Astrocyte of the cerebellum (primary cell): ENCODE data around the gene ECT2L.

Source experiments
- DNase-seq: peaks from one replicate; pipeline ENCODE4 v3.0.0-alpha.2; 2011; ENCODE audit warnings: low read depth
- H3K4me3 ChIP-seq: 2 replicates; pipeline ENCODE4 v1.5.1; 2011; ENCODE audit warnings: mild to moderate bottlenecking, low read depth, low read length, moderate library complexity
- CTCF ChIP-seq: IDR thresholded peaks from 2 replicates; pipeline ENCODE4 v1.5.1; 2012; ENCODE audit warnings: low read length, low read depth, moderate library complexity, mild to moderate bottlenecking; ENCODE audit errors: missing control alignments
- in situ Hi-C: cut with HindIII; loops from 2 replicates; pipeline ENCODE4 v1.10.0; 2017; ENCODE audit warnings: low sequenced_read_pairs

The ECT2L gene

GRCh38 chr6:138848461-138848860 is 52.6 kb downstream of the ECT2L start:
- no peak for TF ChIP-seq CTCF
- DNase-seq = no peak
- in situ Hi-C loops = no loop called here
- no peak overlapping the region for H3K4me3 ChIP-seq

DNA sequence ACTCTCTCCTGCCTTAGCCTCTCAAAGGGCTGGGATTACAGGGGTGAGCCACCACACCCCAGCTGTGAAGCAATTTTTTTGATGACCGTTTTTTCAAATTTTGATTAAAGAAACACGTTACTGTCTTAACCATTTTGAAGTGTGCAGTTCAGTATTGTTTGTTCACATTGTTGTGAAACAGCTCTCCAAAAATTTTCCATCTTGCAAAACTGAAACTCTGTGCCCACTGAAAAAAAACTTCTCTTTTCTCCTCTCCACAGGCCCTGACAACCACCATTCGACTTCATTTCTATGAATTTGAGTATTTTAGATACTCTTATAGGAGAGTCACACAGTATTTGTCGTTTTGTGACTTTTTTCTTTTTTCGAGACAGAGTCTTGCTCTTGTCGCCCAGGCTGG is 53.9 kb downstream of the ECT2L start:
- no peak overlapping the region for H3K4me3 ChIP-seq
- in situ Hi-C loops = no loop called here
- DNase-seq = no peak
- no peak for TF ChIP-seq CTCF

DNA sequence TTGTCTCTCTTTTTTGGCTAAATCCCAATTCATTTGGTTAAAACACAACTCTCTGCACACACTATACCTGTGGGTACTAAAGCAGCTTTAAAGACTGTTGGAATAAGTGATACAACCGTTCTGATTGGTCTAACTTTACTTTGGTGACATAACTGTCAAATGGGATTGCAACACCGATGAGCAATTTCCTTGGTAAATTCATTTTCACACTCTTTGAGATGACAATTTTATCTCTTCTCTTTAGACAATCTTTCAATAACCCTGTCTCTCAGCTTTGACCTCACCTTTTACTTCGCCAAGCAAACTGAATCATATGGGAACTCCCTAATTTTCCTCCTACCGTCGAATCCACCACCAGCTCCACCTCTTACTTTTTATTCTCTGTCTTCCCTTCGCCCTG is 60.8 kb downstream of the ECT2L start:
- no peak for DNase-seq
- TF ChIP-seq CTCF = no peak
- in situ Hi-C loops = no loop called here
- H3K4me3 ChIP-seq = no peak overlapping the region

DNA sequence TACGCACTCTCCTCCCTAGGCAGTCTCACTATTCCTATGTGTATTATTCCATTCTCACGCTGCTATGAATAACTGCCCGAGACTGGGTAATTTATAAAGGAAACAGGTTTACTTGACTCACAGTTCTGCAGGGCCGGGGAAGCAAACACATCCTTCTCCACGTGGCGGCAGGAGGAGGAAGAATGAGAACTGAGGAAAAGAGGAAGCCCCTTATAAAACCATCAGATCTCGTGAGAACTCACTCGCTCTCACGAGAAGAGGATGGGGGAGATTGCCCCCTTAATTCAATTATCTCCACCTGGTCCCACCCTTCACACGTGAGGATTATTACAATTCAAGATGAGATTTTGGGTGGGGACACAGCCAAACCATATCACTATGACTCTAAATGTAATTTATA is 61.9 kb downstream of the ECT2L start:
- in situ Hi-C loops = no loop called here
- no peak overlapping the region for H3K4me3 ChIP-seq
- DNase-seq = no peak
- no peak for TF ChIP-seq CTCF

- no peak for DNase-seq
- in situ Hi-C loops = no loop called here
- no peak overlapping the region for H3K4me3 ChIP-seq
- TF ChIP-seq CTCF = no peak
Observed at GRCh38 chr6:138862456-138862855, 66.6 kb downstream of the ECT2L start.

DNA sequence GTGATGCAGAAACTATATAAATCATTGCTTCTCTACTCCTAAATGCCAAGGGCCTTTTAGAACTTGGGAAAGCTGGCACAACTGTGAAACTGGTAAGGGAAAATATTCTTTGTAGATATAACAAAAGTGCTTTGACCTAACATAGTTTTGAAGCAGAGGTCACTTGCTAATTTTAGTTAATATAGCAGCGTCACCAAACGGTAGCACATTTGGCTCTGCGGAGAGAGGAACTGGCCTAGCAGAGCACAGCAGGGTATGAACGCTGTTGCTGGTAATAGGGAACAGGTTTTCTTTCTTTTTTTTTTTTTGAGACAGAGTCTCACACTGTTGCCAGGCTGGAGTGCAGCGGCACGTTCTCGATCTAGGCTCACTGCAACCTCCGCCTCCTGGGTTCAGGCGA is 67.4 kb downstream of the ECT2L start:
- no peak for DNase-seq
- no peak overlapping the region for H3K4me3 ChIP-seq
- in situ Hi-C loops = no loop called here
- TF ChIP-seq CTCF = no peak

- DNase-seq = no peak
- in situ Hi-C loops = no loop called here
- no peak for TF ChIP-seq CTCF
- no peak overlapping the region for H3K4me3 ChIP-seq
Observed at GRCh38 chr6:138864343-138864890, 68.5 kb downstream of the ECT2L start.
